Gastroesophageal sphincter (tissue), 3 donors: ENCODE results near the gene SYT5.

Source experiments
- CTCF ChIP-seq, 4 experiments: fragments of 200-600 bp in 2 of 4; fragments of 450-650 bp in 2 of 4; sonication (generic) in 1 of 4; IDR thresholded peaks; one replicate each; pipeline ENCODE4 v1.5.1; 2017 to 2019; ENCODE audit warnings: antibody characterized with exemption in 4 of 4, mild to moderate bottlenecking in 2 of 4, moderate library complexity in 2 of 4
- POLR2AphosphoS5 ChIP-seq: sonication (generic); formaldehyde crosslinking; IDR thresholded peaks from one replicate; pipeline ENCODE4 v1.6.1; 2017; ENCODE audit warnings: antibody characterized with exemption

GRCh38 chr19:55208880-55209692 lies 29.0 kb upstream of the SYT5 start, which contains the start of gene PTPRH:
- TF ChIP-seq CTCF (IDR thresholded peaks at IDR 0.05) (no peak), POLR2AphosphoS5 (no peak)
